GM06990 (cell line): ENCODE data around the gene MAML2.

Experiments
- DNase-seq: peaks from one replicate; pipeline ENCODE4 v3.0.0-alpha.2; 2011; ENCODE audit not compliant: insufficient read length; ENCODE audit errors: extremely low read depth
- H3K27me3 ChIP-seq: replicated peaks from 2 replicates; pipeline ENCODE4 v1.6.0; 2011; ENCODE audit warnings: low read length; ENCODE audit not compliant: control insufficient read depth, insufficient read depth
- H3K36me3 ChIP-seq: 2 replicates; pipeline ENCODE4 v1.5.1; 2011; ENCODE audit warnings: low read length; ENCODE audit not compliant: control insufficient read depth, insufficient read depth
- H3K4me3 ChIP-seq: replicated peaks from 2 replicates; pipeline ENCODE4 v1.5.1; 2011; ENCODE audit warnings: low read depth, mild to moderate bottlenecking, control low read depth, low read length
- CTCF ChIP-seq: IDR thresholded peaks from 2 replicates; pipeline ENCODE4 v1.5.1; 2011; ENCODE audit warnings: low read length, control low read depth, mild to moderate bottlenecking, inconsistent platforms; ENCODE audit not compliant: insufficient read depth, poor library complexity, severe bottlenecking

The MAML2 gene

GRCh38 chr11:96203567-96204365 lies 139.2 kb downstream of the MAML2 start:
- no peak for TF ChIP-seq CTCF

GRCh38 chr11:96200243-96200642 lies 142.8 kb downstream of the MAML2 start:
- no peak for DNase-seq
- Histone ChIP-seq H3K36me3 (no peaks in the 10 kb centered on the region), H3K4me3 (no peak overlapping the region), H3K27me3 (no peaks in the 10 kb centered on the region)
- TF ChIP-seq CTCF: no peak

More at GRCh38 chr11:96203567-96204365, 139.2 kb downstream of the MAML2 start:
- Histone ChIP-seq H3K36me3 (no peaks in the 10 kb centered on the region), H3K27me3 (no peaks in the 10 kb centered on the region), H3K4me3 (no peak overlapping the region)
- no peak for DNase-seq

- no peak for DNase-seq
- no peaks in the 10 kb centered on the region for H3K36me3 ChIP-seq
- no peaks in the 10 kb centered on the region for H3K27me3 ChIP-seq
- no peak overlapping the region for H3K4me3 ChIP-seq
- TF ChIP-seq CTCF: no peak
Observed at GRCh38 chr11:96199563-96200025, 143.4 kb downstream of the MAML2 start.

GRCh38 chr11:96197801-96198701 lies 144.9 kb downstream of the MAML2 start:
- TF ChIP-seq CTCF: no peak
- Histone ChIP-seq H3K36me3 (no peaks in the 10 kb centered on the region), H3K27me3 (no peaks in the 10 kb centered on the region), H3K4me3 (no peak overlapping the region)
- peak; percentile 39 for DNase-seq

GRCh38 chr11:96197103-96197502 lies 145.9 kb downstream of the MAML2 start:
- no peaks in the 10 kb centered on the region for H3K36me3 ChIP-seq
- no peaks in the 10 kb centered on the region for H3K27me3 ChIP-seq
- no peak overlapping the region for H3K4me3 ChIP-seq
- no peak for DNase-seq
- TF ChIP-seq CTCF: no peak
